Loucy (cell line): ENCODE results near the gene RAN.
A peak's percentile ranks its signal among the peaks of the same experiment; 100 is the strongest.
"Not testable (repeated sequence)": the region's sequence is repeated elsewhere in the genome, so short reads cannot be mapped to it uniquely, and the experiment has no call there.

ENCODE experiments used
- H2AFZ ChIP-seq: fragments of 200-600 bp; sonication (generic); 2 replicates; pipeline ENCODE4 v1.6.0; 2016; ENCODE audit warnings: antibody characterized with exemption, mild to moderate bottlenecking, low read length, moderate library complexity
- H3F3A ChIP-seq: fragments of 200-600 bp; 2 replicates; pipeline ENCODE4 v1.6.0; 2016; ENCODE audit warnings: antibody characterized with exemption, low read depth, mild to moderate bottlenecking
- H3K27me3 ChIP-seq: fragments of 200-600 bp; sonication (generic); 2 replicates; pipeline ENCODE4 v1.6.1; 2014; ENCODE audit warnings: low read length, mild to moderate bottlenecking; ENCODE audit not compliant: insufficient read depth, poor library complexity, severe bottlenecking
- H3K36me3 ChIP-seq: fragments of 200-600 bp; sonication (generic); 2 replicates; pipeline ENCODE4 v1.6.1; 2016; ENCODE audit warnings: low read length; ENCODE audit not compliant: insufficient read depth
- H3K4me1 ChIP-seq: fragments of 200-600 bp; sonication (generic); 2 replicates; pipeline ENCODE4 v1.5.1; 2014; ENCODE audit warnings: low read length, mild to moderate bottlenecking; ENCODE audit not compliant: insufficient read depth, poor library complexity, severe bottlenecking
- H3K4me2 ChIP-seq: fragments of 200-600 bp; sonication (generic); 2 replicates; pipeline ENCODE4 v1.6.0; 2014; ENCODE audit warnings: antibody characterized with exemption, low read length, low read depth, mild to moderate bottlenecking; ENCODE audit not compliant: poor library complexity, severe bottlenecking
- H3K4me3 ChIP-seq: fragments of 200-600 bp; sonication (generic); 2 replicates; pipeline ENCODE4 v1.5.1; 2014; ENCODE audit warnings: low read length, mild to moderate bottlenecking, mixed read lengths; ENCODE audit not compliant: poor library complexity, severe bottlenecking
- H3K79me2 ChIP-seq: fragments of 200-600 bp; sonication (generic); 2 replicates; pipeline ENCODE4 v1.6.1; 2014; ENCODE audit warnings: low read length; ENCODE audit not compliant: insufficient read depth
- H3K9ac ChIP-seq: fragments of 200-600 bp; sonication (generic); 2 replicates; pipeline ENCODE4 v1.6.0; 2014; ENCODE audit warnings: mild to moderate bottlenecking, low read depth, low read length, moderate library complexity; ENCODE audit not compliant: poor library complexity, severe bottlenecking
- H3K9me2 ChIP-seq: fragments of 200-600 bp; sonication (generic); replicated peaks from 2 replicates; pipeline ENCODE4 v1.6.1; 2016; ENCODE audit warnings: low read depth, low read length, mixed read lengths
- H3K9me3 ChIP-seq: fragments of 200-600 bp; sonication (generic); 2 replicates; pipeline ENCODE4 v1.6.1; 2014; ENCODE audit warnings: mild to moderate bottlenecking, antibody characterized with exemption, low read length, low read depth; ENCODE audit not compliant: insufficient read depth
- H4K20me1 ChIP-seq: fragments of 200-600 bp; sonication (generic); 2 replicates; pipeline ENCODE4 v1.6.0; 2014; ENCODE audit warnings: antibody characterized with exemption, low read length, mild to moderate bottlenecking; ENCODE audit not compliant: insufficient read depth, poor library complexity, severe bottlenecking
- CTCF ChIP-seq: fragments of 200-600 bp; sonication (generic); conservative IDR thresholded peaks from 2 replicates; pipeline ENCODE4 v1.5.1; 2014; ENCODE audit warnings: mild to moderate bottlenecking, antibody characterized with exemption, low read length
- EZH2phosphoT487 ChIP-seq: fragments of 200-600 bp; IDR thresholded peaks from 2 replicates; pipeline ENCODE4 v1.6.1; 2018; ENCODE audit warnings: antibody characterized with exemption, mild to moderate bottlenecking, moderate library complexity, borderline replicate concordance

The RAN gene

DNA sequence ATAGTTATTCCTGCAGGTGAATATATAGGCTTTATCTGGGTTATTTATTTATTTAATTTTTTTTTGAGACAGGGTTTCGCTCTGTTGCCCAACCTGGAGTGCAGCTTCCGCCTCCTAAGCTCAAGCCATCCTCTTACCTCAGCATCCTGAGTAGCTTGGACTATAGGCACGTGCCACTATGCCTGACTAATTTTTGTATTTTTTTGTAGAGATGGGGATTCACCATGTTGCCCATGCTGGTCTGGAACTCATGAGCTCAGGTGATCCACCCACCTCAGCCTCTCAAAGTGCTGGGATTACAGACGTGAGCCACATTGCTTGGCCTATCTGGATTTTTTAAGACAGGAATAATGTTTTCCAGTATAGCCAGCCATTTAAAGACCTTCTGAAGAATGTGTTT is 2.0 kb downstream of the RAN start:
- Histone ChIP-seq H3K27me3 (peaks cover 9% of the 10 kb centered on the region), H3K9me3 (no peaks in the 10 kb centered on the region), H3K4me3 (peak overlapping the region; percentile 99), H3K79me2 (peaks cover 63% of the 10 kb centered on the region), H3K36me3 (peaks cover 53% of the 10 kb centered on the region), H4K20me1 (peaks cover 58% of the 10 kb centered on the region), H2AFZ (no peak overlapping the region), H3K9ac (peak overlapping the region; percentile 97), H3K4me2 (peak overlapping the region; percentile 96), H3F3A (peaks cover 12% of the 10 kb centered on the region; the same call in 1 of the 2 replicates), H3K4me1 (peaks cover 28% of the 10 kb centered on the region), H3K9me2 (no peaks in the 10 kb centered on the region)
- TF ChIP-seq CTCF, result no peak
- TF ChIP-seq EZH2phosphoT487, result no peak

DNA sequence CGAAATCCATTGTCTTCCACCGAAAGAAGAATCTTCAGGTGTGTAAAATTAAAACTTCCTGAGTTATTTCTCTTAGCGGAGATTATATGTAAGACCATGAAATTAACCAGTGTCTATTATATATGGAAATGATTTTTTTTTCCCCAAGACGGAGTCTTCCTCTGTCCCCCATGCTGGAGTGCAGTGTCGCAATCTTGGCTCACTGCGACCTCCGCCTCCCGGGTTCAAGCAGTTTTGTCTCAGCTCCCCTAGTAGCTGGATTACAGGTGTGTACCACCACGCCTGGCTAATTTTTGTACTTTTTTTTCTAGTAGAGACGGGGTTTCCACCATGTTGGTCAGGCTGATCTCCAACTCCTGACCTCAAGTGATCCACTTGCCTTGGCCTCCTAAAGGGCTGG is 2.8 kb downstream of the RAN start:
- Histone ChIP-seq H3K36me3 (peaks cover 53% of the 10 kb centered on the region), H3K79me2 (peaks cover 63% of the 10 kb centered on the region), H3F3A (peaks cover 12% of the 10 kb centered on the region; the same call in 1 of the 2 replicates), H4K20me1 (peaks cover 58% of the 10 kb centered on the region), H3K4me3 (peak overlapping the region; percentile 99), H3K27me3 (peaks cover 9% of the 10 kb centered on the region), H3K9ac (peak overlapping the region; percentile 97), H3K9me2 (no peaks in the 10 kb centered on the region), H3K9me3 (no peaks in the 10 kb centered on the region), H2AFZ (no peak overlapping the region), H3K4me2 (peak overlapping the region; percentile 96), H3K4me1 (peaks cover 28% of the 10 kb centered on the region)
- TF ChIP-seq CTCF, result no peak
- no peak for TF ChIP-seq EZH2phosphoT487

- Histone ChIP-seq H3K4me3 (peak overlapping the region; percentile 99), H3K79me2 (peaks cover 63% of the 10 kb centered on the region), H3K4me1 (peaks cover 28% of the 10 kb centered on the region), H3K36me3 (peaks cover 53% of the 10 kb centered on the region), H3K4me2 (peak overlapping the region; percentile 96), H3K27me3 (peaks cover 9% of the 10 kb centered on the region), H4K20me1 (peaks cover 58% of the 10 kb centered on the region), H3F3A (peaks cover 12% of the 10 kb centered on the region; the same call in 1 of the 2 replicates), H3K9ac (peak overlapping the region; percentile 97), H2AFZ (no peak overlapping the region), H3K9me2 (no peaks in the 10 kb centered on the region), H3K9me3 (no peaks in the 10 kb centered on the region)
- TF ChIP-seq CTCF, result no peak
- TF ChIP-seq EZH2phosphoT487, result no peak
Observed at GRCh38 chr12:130875193-130875592, 3.3 kb downstream of the RAN start.

DNA sequence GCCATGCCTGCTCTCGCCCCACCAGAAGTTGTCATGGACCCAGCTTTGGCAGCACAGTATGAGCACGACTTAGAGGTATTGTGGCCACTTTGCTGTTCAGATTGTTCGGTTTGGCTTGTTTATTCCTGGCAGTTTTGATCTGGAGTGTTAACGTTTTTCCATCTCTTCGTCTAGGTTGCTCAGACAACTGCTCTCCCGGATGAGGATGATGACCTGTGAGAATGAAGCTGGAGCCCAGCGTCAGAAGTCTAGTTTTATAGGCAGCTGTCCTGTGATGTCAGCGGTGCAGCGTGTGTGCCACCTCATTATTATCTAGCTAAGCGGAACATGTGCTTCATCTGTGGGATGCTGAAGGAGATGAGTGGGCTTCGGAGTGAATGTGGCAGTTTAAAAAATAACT is 3.8 kb downstream of the RAN start:
- H2AFZ ChIP-seq, H3K27me3 ChIP-seq, H3K9me2 ChIP-seq, H3K9me3 ChIP-seq: not testable (repeated sequence)
- H3K9ac ChIP-seq, result peak overlapping the region; percentile 97
- peaks cover 58% of the 10 kb centered on the region for H4K20me1 ChIP-seq
- H3K79me2 ChIP-seq, result peaks cover 63% of the 10 kb centered on the region
- peaks cover 53% of the 10 kb centered on the region for H3K36me3 ChIP-seq
- H3K4me2 ChIP-seq, result peak overlapping the region; percentile 96
- peaks cover 12% of the 10 kb centered on the region; the same call in 1 of the 2 replicates for H3F3A ChIP-seq
- peaks cover 24% of the 10 kb centered on the region for H3K4me1 ChIP-seq
- H3K4me3 ChIP-seq, result peak overlapping the region; percentile 99
